Astrocyte of the spinal cord (primary cell): ENCODE results near the gene WDR72.

ENCODE experiments used
- DNase-seq: peaks from one replicate; pipeline ENCODE4 v3.0.0; 2011; ENCODE audit warnings: low read depth, low spot score
- H3K4me3 ChIP-seq: 2 replicates; pipeline ENCODE4 v1.5.1; 2011; ENCODE audit warnings: low read depth, mild to moderate bottlenecking, low read length, moderate library complexity
- CTCF ChIP-seq: IDR thresholded peaks from 2 replicates; pipeline ENCODE4 v1.5.1; 2012; ENCODE audit warnings: low read depth, mild to moderate bottlenecking, low read length, inconsistent platforms
- in situ Hi-C: cut with HindIII; loops from 2 replicates; pipeline ENCODE4 v1.10.0; 2017; ENCODE audit warnings: low sequenced_read_pairs

The WDR72 gene

GRCh38 chr15:53569751-53570480 lies 189.5 kb downstream of the WDR72 start:
- DNase-seq, result peak; percentile 47
- no peak overlapping the region for H3K4me3 ChIP-seq
- in situ Hi-C loops, result no loop called here
- no peak for TF ChIP-seq CTCF

GRCh38 chr15:53566912-53567311 lies 192.6 kb downstream of the WDR72 start:
- H3K4me3 ChIP-seq, result no peak overlapping the region
- in situ Hi-C loops, result no loop called here
- DNase-seq, result no peak
- no peak for TF ChIP-seq CTCF

GRCh38 chr15:53565721-53566120 lies 193.7 kb downstream of the WDR72 start:
- no peak overlapping the region for H3K4me3 ChIP-seq
- no peak for TF ChIP-seq CTCF
- in situ Hi-C loops, result no loop called here
- no peak for DNase-seq

GRCh38 chr15:53564647-53565046 lies 194.8 kb downstream of the WDR72 start:
- no peak for DNase-seq
- no peak overlapping the region for H3K4me3 ChIP-seq
- TF ChIP-seq CTCF, result no peak
- in situ Hi-C loops, result no loop called here

GRCh38 chr15:53563627-53564026 lies 195.8 kb downstream of the WDR72 start:
- TF ChIP-seq CTCF, result no peak
- in situ Hi-C loops, result no loop called here
- H3K4me3 ChIP-seq, result no peak overlapping the region
- DNase-seq, result no peak

GRCh38 chr15:53559364-53560277 lies 199.8 kb downstream of the WDR72 start:
- DNase-seq, result no peak
- no peak overlapping the region for H3K4me3 ChIP-seq
- TF ChIP-seq CTCF, result no peak
- in situ Hi-C loops, result no loop called here
